HL-60/S4 treated with retinoic acid at 250 ng/mL for 4 days and 3 days (cell line): ENCODE results near the gene NPAT.

Source experiments
- in situ Hi-C: fragments of 300-500 bp; cut with MboI; formaldehyde crosslinking; loops from 2 replicates; pipeline ENCODE4 v1.7.0; 2022; ENCODE audit warnings: low sequenced_read_pairs

The NPAT gene

DNA sequence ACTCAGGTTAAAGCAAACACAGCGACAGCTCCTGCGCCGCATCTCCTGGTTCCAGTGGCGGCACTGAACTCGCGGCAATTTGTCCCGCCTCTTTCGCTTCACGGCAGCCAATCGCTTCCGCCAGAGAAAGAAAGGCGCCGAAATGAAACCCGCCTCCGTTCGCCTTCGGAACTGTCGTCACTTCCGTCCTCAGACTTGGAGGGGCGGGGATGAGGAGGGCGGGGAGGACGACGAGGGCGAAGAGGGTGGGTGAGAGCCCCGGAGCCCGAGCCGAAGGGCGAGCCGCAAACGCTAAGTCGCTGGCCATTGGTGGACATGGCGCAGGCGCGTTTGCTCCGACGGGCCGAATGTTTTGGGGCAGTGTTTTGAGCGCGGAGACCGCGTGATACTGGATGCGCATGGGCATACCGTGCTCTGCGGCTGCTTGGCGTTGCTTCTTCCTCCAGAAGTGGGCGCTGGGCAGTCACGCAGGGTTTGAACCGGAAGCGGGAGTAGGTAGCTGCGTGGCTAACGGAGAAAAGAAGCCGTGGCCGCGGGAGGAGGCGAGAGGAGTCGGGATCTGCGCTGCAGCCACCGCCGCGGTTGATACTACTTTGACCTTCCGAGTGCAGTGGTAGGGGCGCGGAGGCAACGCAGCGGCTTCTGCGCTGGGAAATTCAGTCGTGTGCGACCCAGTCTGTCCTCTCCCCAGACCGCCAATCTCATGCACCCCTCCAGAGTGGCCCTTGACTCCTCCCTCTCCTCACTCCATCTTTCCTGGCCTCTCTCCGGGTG, at the start of gene NPAT, which contains the start of gene ATM:
NPAT (minus strand) TSS at position 65 of the 774 bp plus-strand sequence. CDS start 102 bp downstream, outside the sequence.
ATM (plus strand) TSS at position 494 of the 774 bp plus-strand sequence. CDS start 4,558 bp downstream, outside the sequence.
- in situ Hi-C loops: no loop called here

DNA sequence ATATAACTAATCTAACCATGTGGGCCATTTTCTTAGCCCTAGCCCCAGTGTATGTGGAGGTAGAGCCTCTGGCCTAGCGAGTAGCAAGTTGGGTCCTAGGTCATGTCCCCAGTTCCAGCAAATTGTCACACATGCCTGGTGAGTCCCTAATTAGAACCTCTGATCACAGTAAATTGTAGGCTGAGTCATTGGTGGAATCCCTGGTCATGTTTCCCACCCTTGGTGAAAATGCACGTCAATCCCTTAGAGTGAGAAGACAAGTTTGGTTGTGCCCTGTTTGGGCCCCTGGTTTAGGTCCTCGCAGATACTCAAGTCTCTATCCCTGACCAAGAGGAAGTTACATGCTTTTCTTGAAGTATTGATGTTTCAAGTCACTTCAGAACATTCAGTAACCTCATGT, 47.1 kb upstream of the NPAT start:
- in situ Hi-C loops: no loop called here

DNA sequence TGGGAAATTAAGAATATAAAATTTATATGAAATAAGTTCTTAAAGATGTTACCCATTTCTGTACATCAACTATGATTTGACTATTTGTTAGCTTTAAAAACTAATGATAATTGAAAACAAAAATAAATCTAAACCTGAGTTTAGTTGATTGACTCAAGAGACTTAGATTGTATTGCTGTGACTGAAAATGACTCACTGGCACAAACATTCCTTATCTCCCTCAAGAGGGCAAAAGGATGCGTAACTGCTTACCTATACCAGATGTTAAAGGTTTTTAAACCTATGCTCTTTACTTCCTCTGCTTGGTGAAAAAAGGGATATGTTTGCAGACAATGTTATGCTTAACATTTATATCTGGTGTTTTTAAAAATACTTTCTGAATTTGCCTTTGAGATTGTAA, 30.7 kb upstream of the NPAT start:
- in situ Hi-C loops: no loop called here

DNA sequence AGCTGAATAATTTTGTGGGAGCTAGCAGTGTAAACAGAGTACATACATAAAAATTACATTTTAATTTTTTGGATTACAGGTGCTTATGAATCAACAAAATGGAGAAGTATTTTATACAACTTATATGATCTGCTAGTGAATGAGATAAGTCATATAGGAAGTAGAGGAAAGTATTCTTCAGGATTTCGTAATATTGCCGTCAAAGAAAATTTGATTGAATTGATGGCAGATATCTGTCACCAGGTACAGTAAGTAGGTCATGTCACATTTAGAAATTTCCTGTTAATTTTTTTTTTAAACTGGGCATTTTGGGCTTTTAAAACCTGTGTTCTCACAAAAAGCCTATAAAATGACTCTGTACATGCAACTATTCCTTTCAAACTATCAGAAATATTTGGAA, 24.4 kb upstream of the NPAT start:
- in situ Hi-C loops: no loop called here

DNA sequence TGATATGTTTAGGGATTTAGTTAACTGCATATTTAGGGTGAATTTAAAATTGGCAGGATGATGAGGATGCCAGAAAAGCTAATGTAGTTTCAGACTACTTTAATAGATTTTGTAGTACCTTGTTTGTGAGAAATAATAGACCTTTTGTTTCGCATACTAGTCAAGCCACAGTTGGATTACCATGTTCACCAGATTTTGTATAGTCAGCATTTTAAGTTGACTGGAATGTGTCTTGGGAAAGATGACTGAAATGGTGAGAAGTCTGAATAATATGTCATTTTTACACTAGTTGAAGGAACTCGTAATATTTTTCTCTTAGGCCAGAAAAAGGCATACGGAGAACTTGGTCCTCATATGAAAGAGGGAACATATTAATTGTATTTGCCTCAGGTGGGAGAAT, 23.9 kb upstream of the NPAT start:
- in situ Hi-C loops: no loop called here

DNA sequence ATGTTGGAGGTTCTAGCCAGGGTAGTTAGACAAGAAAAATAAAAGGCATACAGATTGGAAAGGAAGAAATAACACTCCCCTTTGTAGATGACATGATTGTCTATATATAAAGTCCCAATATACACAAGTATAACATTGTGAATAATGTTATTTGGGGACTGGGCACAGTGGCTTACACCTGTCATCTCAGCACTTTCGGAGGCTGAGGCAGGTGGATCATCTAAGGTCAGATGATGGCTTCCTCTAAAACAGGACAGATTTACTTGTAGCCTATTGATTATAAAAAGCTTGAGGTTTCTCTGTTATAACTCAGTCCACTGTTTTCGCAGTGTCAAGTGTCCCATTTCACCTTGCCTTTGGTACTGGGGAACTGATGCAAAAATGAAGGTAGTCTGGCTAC, 20.0 kb upstream of the NPAT start:
- in situ Hi-C loops: no loop called here

DNA sequence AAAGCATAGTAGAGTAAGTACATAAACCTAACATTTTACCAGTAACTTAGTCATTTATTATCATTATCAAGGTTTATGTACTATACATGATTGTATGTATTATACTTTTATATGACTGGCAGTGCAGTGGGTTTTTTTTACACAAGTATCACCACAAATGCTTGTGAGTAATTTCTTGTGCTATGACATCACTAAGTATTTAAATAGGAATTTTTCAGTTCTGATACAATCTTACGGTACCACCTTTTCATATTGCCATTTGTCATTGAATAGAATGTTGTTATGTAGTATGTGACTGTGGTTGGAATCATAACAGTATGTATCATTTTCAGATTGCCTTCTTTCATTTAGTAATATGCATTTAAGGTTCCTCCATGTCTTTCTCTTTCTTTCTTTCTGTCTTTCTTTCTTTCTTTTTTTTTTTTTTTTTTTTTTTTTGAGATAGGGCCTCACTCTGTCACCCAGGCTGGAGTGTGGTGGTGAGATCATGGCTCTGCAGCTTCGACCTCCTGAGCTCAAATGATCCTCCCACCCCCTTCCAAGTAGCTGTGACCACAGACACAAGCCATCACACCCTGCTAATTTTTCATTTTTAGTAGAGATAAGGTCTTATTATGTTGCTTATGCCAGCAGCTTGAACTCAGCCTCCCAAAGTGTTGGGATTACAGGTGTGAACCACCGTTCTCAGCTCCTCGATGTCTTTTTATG, 19.0 kb upstream of the NPAT start:
- in situ Hi-C loops: no loop called here

DNA sequence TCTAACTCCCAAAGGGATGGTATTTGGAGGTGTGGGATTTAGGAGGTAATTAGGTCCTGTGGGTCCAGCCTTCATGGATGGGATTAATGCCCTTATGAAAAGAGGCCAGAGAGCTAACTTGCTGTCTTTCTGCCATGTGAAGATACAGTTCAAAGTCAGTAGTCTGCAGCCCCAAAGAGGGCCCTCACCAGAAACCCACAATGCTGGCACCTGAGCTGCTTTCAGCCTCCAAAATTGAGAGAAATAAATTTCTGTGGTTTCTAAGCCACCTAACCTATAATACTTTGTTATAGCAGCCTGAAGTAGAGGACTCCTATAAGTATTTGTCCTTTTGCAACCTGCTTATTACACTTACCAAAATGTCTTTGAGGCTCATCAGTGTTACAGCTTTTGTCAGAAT, 16.6 kb upstream of the NPAT start:
- in situ Hi-C loops: no loop called here

DNA sequence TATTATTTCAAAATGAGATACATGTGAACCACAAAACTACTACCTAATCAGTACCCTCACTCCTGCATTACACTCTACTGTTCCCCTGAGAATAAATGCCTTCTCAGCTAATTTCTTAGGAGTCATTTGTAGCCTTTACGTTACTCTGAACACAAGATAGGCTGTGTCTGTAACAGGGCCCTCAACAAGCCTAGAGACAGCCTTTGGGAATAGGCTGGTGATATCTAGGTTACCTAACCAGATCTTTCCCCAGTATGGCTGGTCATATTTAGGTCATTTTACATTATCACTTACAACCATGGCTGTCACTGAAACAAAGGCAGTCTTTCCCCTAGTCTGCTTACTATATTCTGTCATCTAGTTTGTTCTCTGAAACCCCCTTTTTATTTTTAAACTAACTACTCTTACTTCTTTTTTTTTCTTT, 14.6 kb upstream of the NPAT start:
- in situ Hi-C loops: no loop called here

DNA sequence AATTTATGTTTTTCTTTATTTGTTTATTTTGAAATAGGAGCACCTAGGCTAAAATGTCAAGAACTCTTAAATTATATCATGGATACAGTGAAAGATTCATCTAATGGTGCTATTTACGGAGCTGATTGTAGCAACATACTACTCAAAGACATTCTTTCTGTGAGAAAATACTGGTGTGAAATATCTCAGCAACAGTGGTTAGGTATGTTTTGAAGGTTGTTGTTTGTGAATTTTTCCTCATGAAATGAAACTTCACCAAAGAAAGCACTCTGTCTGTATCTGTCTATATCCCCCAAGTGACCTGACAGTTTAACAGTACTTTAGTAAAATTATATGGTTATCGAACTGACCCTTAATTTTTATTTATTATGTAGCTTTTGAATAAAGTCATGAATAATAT, 13.2 kb upstream of the NPAT start:
- in situ Hi-C loops: no loop called here

DNA sequence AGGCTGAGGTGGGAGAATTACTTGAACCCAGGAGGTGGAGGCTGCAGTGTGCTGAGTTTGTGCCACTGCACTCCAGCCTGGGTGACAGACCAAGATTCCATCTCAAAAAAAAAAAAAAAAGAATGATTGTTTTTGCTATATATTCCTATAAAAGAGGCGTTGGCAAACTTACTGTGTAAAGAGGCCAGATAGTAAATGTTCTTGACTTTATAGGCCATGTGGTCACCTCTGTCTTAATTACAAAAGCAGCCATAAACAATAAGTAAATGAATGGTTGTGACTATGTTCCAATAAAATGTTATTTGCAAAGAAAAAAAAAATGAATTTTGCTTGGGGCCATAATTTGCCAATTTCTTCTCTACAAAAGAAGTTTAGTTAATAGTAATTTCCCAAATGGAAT, 12.8 kb upstream of the NPAT start:
- in situ Hi-C loops: no loop called here

DNA sequence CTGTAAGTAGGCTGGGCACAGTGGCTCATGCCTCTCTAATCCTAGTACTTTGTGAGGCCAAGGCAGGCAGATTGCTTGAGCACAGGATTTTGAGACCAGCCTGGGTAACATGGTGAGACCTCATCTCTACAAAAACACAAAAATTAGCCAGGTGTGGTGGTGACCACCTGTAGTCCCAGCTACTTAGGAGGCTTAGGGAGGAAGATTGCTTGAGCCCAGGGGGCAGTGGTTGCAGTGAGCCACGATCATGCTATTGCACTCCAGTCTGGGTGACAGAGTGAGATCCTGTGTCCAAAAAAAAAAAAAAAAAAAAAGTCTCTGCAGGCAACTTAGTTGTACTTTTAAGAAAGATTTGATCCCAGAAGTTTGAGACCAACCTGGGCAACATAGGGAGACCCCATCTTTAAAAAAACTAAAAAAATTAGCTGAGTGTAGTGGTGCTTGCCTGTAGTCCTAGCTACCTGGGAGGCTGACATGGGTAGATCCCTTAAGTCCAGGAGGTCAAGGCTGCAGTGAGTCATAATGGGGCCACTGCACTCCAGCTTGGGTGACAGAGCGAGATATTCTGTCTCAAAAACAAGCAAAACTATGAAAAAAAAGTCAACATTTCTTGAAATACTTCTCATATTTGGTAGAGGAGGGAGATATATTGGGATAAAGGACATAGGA, 11.0 kb upstream of the NPAT start:
- in situ Hi-C loops: no loop called here

DNA sequence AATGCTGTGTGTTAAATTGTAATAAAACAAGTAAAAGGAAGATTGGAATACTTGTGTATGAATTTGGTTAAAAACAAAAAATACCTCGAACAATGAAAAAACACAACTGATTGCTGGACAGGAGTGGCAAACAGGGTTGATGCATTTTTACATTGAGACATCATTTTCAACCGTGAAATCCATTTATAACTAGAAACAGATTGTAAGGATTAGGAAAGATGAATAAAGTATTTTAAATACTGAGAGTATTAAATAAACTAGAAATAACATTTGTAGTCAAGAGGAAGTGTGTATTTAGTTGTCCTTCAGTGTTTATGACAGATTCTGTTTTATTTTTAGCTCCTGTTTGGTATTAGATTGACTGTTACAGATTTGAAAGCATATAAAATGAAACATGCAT, 5.8 kb upstream of the NPAT start:
- in situ Hi-C loops: no loop called here

DNA sequence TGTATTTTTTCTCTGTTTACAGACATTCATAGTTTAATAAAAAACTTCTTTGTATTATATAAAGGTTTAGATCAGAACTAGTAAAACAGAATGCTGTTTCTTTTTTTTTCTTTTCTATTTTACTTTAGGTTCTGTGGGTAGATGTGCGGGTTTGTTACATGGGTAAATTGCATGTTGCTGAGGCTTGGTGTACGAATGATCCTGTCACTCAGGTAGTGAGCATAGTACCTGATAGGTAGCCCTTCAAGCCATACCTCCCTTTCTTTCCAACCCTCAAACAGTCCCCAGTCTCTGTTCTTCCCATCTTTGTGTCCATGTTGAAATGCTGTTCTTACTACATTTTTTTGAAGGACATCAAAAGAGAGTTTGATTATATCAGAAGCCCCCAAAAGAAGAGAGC, 3.6 kb upstream of the NPAT start:
- in situ Hi-C loops: no loop called here

DNA sequence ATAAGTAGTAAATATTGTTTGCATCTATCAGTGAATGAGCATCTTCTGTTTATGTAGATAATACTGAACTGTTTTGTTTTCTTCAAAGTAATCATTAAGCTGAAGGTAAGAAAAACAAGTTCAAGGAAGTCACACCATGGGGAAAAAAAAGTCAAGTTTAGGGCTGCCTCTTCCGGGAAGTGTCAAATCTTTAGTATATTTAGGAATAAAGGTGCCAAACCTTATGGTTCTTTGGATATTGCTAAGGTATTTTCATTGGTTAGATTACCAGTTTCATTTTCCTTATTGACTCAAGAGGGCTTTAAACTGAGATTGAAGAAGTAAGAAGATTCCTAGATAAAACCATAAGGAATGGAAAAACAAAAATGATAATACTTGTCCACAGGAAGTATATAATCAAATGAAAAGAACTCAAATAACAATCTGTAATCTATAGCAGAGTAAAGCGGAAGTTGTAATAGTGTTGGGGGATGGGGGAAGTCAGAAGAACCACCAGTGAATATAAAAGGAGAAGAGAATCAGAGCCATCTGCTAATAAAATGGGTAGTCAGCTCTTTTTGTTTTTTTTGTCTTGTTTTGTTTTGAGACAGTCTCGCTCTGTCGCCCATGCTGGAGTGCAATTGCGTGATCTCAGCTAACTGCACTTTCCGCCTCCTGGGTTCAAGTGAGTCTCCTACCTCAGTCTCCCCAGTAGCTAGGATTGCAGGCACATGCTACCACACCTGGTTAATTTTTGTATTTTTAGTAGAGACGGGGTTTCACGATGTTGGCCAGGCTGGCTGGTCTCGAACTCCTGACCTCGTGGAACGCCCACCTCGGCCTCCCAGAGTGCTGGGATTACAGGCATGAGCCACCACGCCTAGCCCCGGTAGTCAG, 2.7 kb upstream of the NPAT start:
- in situ Hi-C loops: no loop called here

DNA sequence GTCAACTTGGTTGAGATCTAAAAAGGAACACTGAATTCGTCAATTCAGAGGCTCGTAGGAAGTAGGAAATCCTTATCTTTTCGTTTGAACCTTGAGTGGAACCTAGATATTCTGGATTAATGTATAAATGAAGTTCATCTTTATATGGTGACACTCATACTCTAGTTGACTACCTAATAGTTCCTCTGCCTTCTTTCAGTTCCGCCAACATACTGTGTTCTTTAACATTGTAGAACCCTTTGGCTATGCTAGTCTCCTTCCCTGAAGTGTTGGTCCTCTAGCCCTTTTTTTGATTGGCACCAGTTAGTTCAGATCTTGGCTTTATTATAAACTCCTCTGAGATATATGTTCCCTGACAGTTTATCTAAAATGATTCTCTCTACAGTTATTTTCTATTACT, 1.9 kb upstream of the NPAT start:
- in situ Hi-C loops: no loop called here

DNA sequence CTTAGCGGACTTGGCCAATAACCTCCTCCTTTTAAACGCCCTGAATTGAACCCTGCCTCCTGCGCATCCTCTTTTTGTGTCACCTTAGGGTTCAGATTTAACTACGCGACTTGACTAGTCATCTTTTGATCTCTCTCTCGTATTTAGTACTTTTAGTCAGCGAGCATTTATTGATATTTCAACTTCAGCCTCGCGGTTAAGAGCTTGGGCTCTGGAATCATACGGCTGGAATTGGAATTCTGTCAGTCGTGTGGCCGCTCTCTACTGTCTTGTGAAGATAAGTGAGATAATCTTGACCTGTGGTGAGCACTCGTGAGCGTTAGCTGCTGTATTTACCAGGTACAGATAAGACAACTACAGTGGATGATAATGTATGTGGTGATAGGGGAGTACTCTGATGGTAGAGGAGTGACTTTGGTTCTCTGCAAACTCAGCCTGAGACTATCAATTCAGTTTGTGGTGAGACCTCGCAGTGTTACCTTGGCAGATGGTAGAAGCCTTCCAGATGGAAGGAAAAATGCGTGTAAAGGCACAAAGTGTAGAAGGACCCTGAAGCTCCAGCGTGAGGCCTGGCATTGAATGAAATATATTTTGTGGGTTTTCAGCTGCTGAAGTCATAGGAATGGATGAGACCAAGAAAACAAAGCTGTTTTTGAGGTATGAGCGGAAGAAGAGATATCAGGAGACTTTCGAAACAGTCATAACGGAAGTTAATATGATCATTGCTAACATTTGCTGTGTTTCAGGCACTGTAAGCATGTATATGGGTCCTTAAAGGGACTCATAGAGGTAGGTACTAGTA, 1.1 kb upstream of the NPAT start:
- in situ Hi-C loops: no loop called here

DNA sequence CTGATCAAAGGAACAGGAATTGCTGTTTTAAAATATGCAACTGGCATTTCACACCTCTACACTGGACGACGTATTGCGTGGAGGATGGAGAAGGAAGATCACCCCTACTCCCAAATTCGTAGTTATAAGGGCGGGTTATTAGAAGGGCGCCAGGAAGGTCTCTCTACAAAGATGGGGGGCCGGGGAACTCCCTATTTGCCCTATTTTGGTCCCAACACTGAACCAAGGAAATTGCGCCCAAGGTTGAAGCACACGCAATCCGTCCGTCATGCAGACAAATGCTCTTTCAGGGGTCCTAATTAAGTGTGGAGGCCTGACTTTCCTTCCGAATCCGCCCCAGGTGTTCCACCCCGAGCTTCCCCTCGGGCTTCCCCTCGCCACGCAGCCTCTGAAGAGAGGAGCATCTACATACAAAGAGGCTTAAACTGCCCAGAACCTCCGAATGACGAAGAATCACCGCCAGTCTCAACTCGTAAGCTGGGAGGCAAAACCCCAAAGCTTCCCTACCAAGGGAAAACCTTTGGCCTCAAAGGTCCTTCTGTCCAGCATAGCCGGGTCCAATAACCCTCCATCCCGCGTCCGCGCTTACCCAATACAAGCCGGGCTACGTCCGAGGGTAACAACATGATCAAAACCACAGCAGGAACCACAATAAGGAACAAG, 396 bp downstream of the NPAT start:
- in situ Hi-C loops: no loop called here

DNA sequence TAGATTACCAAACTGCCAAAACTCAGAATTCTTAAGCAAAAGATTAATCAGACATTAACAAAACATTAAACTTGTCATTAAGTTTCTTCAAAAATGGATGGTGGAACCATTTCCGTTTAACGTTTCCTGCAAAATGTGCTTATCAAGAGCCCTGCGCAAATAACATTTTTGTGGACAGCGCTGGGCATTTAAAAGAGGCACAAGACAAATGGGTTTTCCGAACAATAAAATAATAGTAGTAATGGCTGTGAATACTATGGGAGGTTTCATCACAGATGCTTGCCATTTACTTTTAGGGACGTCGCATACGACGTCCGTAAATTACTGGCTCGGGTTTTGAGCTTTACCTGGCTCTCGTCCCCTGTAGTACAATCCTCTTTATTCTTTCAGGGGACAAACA, 1.1 kb downstream of the NPAT start:
- in situ Hi-C loops: no loop called here
